Stomach (tissue), 9 donors: ENCODE data around the gene DIRAS3. TPM values are rescaled to one million over a fixed set of nuclear protein-coding genes. Genes with fewer than 3 reads are reported as not detected.

Source experiments
- DNase-seq, 2 donors: peaks; one replicate each; pipeline versions ENCODE4 v3.0.0 to v3.0.0-alpha.2; 2013 to 2019
- H3K27ac ChIP-seq, 5 donors: fragments of 200-600 bp in 4 of 5; sonication (generic) in 4 of 5; one replicate each; pipeline ENCODE4 v1.5.1; 2013 to 2019; ENCODE audit warnings: mild to moderate bottlenecking in 1 of 5, moderate library complexity in 1 of 5
- H3K27me3 ChIP-seq, 3 donors: fragments of 200-600 bp; sonication (generic); one replicate each; pipeline ENCODE4 v1.5.1; 2017 to 2019; ENCODE audit warnings: mixed run types in 1 of 3
- H3K36me3 ChIP-seq, 4 donors: fragments of 200-600 bp; sonication (generic); 1 replicate in 3 of 4; 2 replicates in 1 of 4; pipeline ENCODE4 v1.5.1; 2016 to 2019
- H3K4me1 ChIP-seq, 4 donors: fragments of 200-600 bp; sonication (generic); one replicate each; pipeline ENCODE4 v1.5.1; 2016 to 2019
- H3K4me3 ChIP-seq, 4 donors: fragments of 200-600 bp; sonication (generic) in 3 of 4; one replicate each; pipeline ENCODE4 v1.5.1; 2016 to 2019; ENCODE audit warnings: mild to moderate bottlenecking in 1 of 4
- H3K9me3 ChIP-seq, 4 donors: fragments of 200-600 bp; sonication (generic); one replicate each; pipeline ENCODE4 v1.5.1; 2016 to 2019
- CTCF ChIP-seq, 7 experiments: fragments of 450-650 bp in 4 of 7; fragments of 200-600 bp in 3 of 7; sonication (generic) in 3 of 7; IDR thresholded peaks; one replicate each; pipeline ENCODE4 v1.5.1; 2016 to 2019; ENCODE audit warnings: antibody characterized with exemption in 7 of 7, control low read depth in 2 of 7, mild to moderate bottlenecking in 1 of 7
- EP300 ChIP-seq: sonication (generic); formaldehyde crosslinking; IDR thresholded peaks from one replicate; pipeline ENCODE4 v1.6.1; 2017; ENCODE audit warnings: antibody characterized with exemption
- POLR2A ChIP-seq, 4 donors: fragments of 450-650 bp; IDR thresholded peaks; one replicate each; pipeline ENCODE4 v1.6.1; 2016; ENCODE audit warnings: antibody characterized with exemption in 4 of 4, control low read depth in 2 of 4, mild to moderate bottlenecking in 1 of 4, moderate library complexity in 1 of 4
- POLR2AphosphoS5 ChIP-seq, 3 donors: sonication (generic); formaldehyde crosslinking; IDR thresholded peaks; one replicate each; pipeline ENCODE4 v1.6.1; 2016; ENCODE audit warnings: antibody characterized with exemption in 3 of 3
- WGBS, 5 donors: extraction: QIAGEN DNeasy Blood & Tissue Kit in 3 of 5; methylation state at CpG; one replicate each; pipeline versions ENCODE4 v1.1.5 to v1.1.7; 2013 to 2018; 5-methylcytosine and 5-hydroxymethylcytosine counted together
- intact Hi-C: fragments of 100-400 bp; cut with DNase I; formaldehyde crosslinking; loops from one replicate; pipeline ENCODE4 v1.15.1; 2023; ENCODE audit warnings: low total_unique reads
- polyA plus RNA-seq, 3 donors: library from polyadenylated mRNA; stranded (reverse); fragments of 200-250 nt; gene quantifications; one replicate each; pipeline ENCODE4 v1.2.3, GENCODE V29; 2013
- total RNA-seq, 5 donors: library from RNA; depleted of rRNA; stranded (reverse); fragments of >200 nt; gene quantifications; one replicate each; pipeline versions ENCODE4 v1.1.0 to v1.2.3, GENCODE V29; 2014 to 2016
- donor health status: healthy with polysubstance abuse.
- donor health status: Bipolar disorder and iron deficiency.
- donor health status: healthy.

The DIRAS3 gene
- total and polyA plus RNA-seq, 8 donors, result 2.5 to 7.6 (median 5.5) TPM; not detected in 2

GRCh38 chr1:68083686-68084085, 33.3 kb upstream of the DIRAS3 start:
- Histone ChIP-seq H3K4me3 (no peak overlapping the region), H3K27me3 (no peaks in the 10 kb centered on the region), H3K9me3 (peaks cover 0 to 5% (median 0%) of the 10 kb centered on the region in 4 donors), H3K27ac (peak overlapping the region in 1 of 5 donors; percentile 22), H3K4me1 (no peaks in the 10 kb centered on the region), H3K36me3 (no peaks in the 10 kb centered on the region)
- peak in 1 of 2 donors; percentile 22 for DNase-seq
- TF ChIP-seq CTCF (IDR thresholded peaks at IDR 0.05) (no peak), EP300 (no peak), POLR2A (IDR thresholded peaks at IDR 0.05) (no peak), POLR2AphosphoS5 (IDR thresholded peaks at IDR 0.05) (no peak)
- intact Hi-C loops, result no loop called here
- WGBS, 5 donors, result 40 to 57% (median 52%) methylated on average over 2 of the region's 2 CpGs

- TF ChIP-seq POLR2AphosphoS5 (IDR thresholded peaks at IDR 0.05), result no peak
- no peak for TF ChIP-seq CTCF (IDR thresholded peaks at IDR 0.05)
- TF ChIP-seq POLR2A (IDR thresholded peaks at IDR 0.05), result no peak
- no peak for TF ChIP-seq EP300
- intact Hi-C loops, result no loop called here
- no peaks in the 10 kb centered on the region for H3K36me3 ChIP-seq
- H3K9me3 ChIP-seq, result no peaks in the 10 kb centered on the region
- H3K27me3 ChIP-seq, result no peaks in the 10 kb centered on the region
- no peaks in the 10 kb centered on the region for H3K4me1 ChIP-seq
- no peak for DNase-seq
- no peak overlapping the region for H3K4me3 ChIP-seq
- H3K27ac ChIP-seq, result no peak overlapping the region
These were observed 31.4 kb upstream of the DIRAS3 start for GRCh38 chr1:68081775-68082283.

DNA sequence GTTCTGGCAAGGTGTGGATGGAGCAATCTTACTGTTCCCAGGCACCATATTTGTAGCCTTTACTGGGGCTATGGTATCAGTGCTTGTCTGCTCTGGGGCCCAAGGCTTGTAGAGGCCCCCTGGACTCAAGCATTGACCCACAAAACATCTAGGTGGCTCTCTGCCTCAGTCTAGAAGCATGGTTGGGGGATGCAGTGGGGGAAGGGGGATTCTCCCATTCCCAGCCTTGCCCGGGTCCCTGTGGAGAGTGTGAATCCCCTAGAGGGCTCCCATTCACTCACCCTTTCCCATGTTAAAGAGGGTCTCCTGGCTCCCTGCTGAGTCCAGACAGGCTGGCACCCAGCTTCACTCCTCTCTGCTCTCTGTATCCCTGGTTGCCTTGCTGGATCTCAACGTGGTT, 28.2 kb upstream of the DIRAS3 start:
- intact Hi-C loops, result no loop called here
- Histone ChIP-seq H3K9me3 (peaks cover 0 to 6% (median 0%) of the 10 kb centered on the region in 4 donors), H3K4me3 (no peak overlapping the region), H3K4me1 (no peaks in the 10 kb centered on the region), H3K27me3 (no peaks in the 10 kb centered on the region), H3K36me3 (no peaks in the 10 kb centered on the region), H3K27ac (no peak overlapping the region)
- TF ChIP-seq POLR2A (IDR thresholded peaks at IDR 0.05) (no peak), POLR2AphosphoS5 (IDR thresholded peaks at IDR 0.05) (no peak), CTCF (IDR thresholded peaks at IDR 0.05) (no peak), EP300 (no peak)
- DNase-seq, result no peak
- WGBS, 5 donors, result 59 to 77% (median 74%) methylated on average over 2 of the region's 2 CpGs

GRCh38 chr1:68074472-68074871, 24.0 kb upstream of the DIRAS3 start:
- TF ChIP-seq CTCF (IDR thresholded peaks at IDR 0.05) (no peak), POLR2AphosphoS5 (IDR thresholded peaks at IDR 0.05) (no peak), POLR2A (IDR thresholded peaks at IDR 0.05) (no peak), EP300 (no peak)
- no peaks in the 10 kb centered on the region for H3K4me1 ChIP-seq
- H3K36me3 ChIP-seq, result no peaks in the 10 kb centered on the region
- DNase-seq, result no peak
- no peak overlapping the region for H3K27ac ChIP-seq
- H3K9me3 ChIP-seq, result peaks cover 0 to 6% (median 0%) of the 10 kb centered on the region in 4 donors
- intact Hi-C loops, result no loop called here
- no peak overlapping the region for H3K4me3 ChIP-seq
- no peaks in the 10 kb centered on the region for H3K27me3 ChIP-seq
